Neural crest cell (in vitro differentiated cells): ENCODE results near the gene GLIPR1L1. TPM values are rescaled to one million over a fixed set of nuclear protein-coding genes. Genes with fewer than 3 reads are reported as not detected.

Experiments used
- DNase-seq: peaks from one replicate; pipeline ENCODE4 v3.0.0; 2021; ENCODE audit warnings: low read depth, mixed read lengths, low spot score
- H3K27ac Mint-ChIP-seq: one replicate; pipeline ENCODE4 v1.8.0; 2021; ENCODE audit warnings: mild to moderate bottlenecking, mixed read lengths; ENCODE audit not compliant: unreplicated experiment
- H3K27me3 Mint-ChIP-seq: 2 replicates; pipeline ENCODE4 v1.8.0; 2021; ENCODE audit warnings: low read depth, mild to moderate bottlenecking, mixed read lengths
- H3K36me3 Mint-ChIP-seq: 2 replicates; pipeline ENCODE4 v1.8.0; 2021; ENCODE audit warnings: low read depth, mild to moderate bottlenecking, mixed read lengths
- H3K4me1 Mint-ChIP-seq: 2 replicates; pipeline ENCODE4 v1.8.0; 2021; ENCODE audit warnings: mixed read lengths
- H3K4me3 Mint-ChIP-seq: one replicate; pipeline ENCODE4 v1.8.0; 2021; ENCODE audit warnings: mild to moderate bottlenecking, mixed read lengths
- H3K9me3 Mint-ChIP-seq: 2 replicates; pipeline ENCODE4 v1.8.0; 2021; ENCODE audit warnings: mixed read lengths
- long read RNA-seq: library from polyadenylated mRNA; unstranded; transcript quantifications from one replicate; pipeline ENCODE4 v2.0.0, GENCODE V29; 2020
- total RNA-seq: library from RNA; stranded (reverse); gene quantifications from 2 replicates; pipeline ENCODE4 v1.2.1, GENCODE V29; 2021
- TF ChIP-seq, protein P1 (sequence below): fragments of 200-600 bp; sonication (generic); conservative IDR thresholded peaks from 2 replicates; pipeline ENCODE4 v1.5.0; 2021; ENCODE audit warnings: antibody characterized with exemption, mild to moderate bottlenecking

GLIPR1L1 gene, protein sequence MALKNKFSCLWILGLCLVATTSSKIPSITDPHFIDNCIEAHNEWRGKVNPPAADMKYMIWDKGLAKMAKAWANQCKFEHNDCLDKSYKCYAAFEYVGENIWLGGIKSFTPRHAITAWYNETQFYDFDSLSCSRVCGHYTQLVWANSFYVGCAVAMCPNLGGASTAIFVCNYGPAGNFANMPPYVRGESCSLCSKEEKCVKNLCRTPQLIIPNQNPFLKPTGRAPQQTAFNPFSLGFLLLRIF
- total RNA-seq = not detected in 2 replicates
- long read RNA-seq, partial matches to known transcripts = 0 of 2 reads
- long read RNA-seq, other reads (novel, unspliced or antisense) = 2 of 2 reads

DNA sequence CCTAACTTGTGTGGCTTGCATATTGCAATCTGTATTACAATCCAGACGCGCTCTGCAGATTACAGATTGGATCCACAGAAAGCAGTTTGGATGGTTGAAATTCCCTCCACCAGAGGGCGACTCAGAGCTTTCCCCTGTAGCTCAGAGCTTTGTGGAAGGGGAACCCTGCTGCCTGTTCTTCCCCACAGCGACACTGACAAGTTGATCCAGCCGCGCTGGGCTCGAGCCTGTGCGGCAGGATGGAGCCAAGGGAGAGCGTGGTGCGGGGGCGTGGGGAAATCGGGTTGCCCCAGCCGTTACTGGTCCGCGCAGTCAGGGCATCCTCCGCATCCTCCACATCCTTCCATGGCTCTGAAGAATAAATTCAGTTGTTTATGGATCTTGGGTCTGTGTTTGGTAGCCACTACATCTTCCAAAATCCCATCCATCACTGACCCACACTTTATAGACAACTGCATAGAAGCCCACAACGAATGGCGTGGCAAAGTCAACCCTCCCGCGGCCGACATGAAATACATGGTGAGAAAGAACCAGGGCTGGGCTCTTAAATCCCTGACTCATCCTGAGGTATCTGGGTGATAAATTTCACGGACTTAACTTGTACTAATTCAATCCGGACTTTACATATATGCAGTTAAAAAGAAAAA lies at the start of gene GLIPR1L1:
Gene GLIPR1L1 (plus strand): TSS at position 287 of the 647 bp plus-strand sequence. CDS start 59 bp downstream, at position 346.
- peak within 1 kb of the TSS; percentile 86 for H3K4me3 Mint-ChIP-seq

DNA sequence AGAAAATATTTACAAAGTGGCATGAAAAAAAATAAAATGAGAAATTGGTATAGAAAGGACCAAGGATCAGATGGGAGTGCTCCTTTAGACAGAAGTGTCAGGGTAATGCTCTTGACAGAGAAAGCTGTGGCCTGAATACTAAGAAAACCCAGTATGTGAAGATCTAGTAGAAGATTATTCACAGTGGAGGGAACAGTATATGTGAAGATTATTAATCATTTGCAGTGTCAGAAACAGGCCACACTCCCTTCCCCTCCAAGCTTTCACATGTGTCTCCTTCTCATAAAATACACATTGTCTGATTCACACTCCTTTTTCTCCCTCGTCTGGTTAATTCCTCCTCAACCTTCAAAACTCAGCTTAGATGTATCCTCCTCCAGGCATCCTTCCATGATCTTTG lies 45.6 kb upstream of the GLIPR1L1 start:
- Mint-ChIP-seq H3K27ac (no peak overlapping the region), H3K36me3 (no peaks in the 10 kb centered on the region), H3K27me3 (no peaks in the 10 kb centered on the region)

More for the DNA sequence above, at the start of gene GLIPR1L1:
- no peak within 1 kb of the TSS for H3K27ac Mint-ChIP-seq
- H3K27me3 Mint-ChIP-seq = peaks cover 3% of the 10 kb centered on the region
- no peaks in the 10 kb centered on the region for H3K36me3 Mint-ChIP-seq
- TF ChIP-seq, protein P1, sequence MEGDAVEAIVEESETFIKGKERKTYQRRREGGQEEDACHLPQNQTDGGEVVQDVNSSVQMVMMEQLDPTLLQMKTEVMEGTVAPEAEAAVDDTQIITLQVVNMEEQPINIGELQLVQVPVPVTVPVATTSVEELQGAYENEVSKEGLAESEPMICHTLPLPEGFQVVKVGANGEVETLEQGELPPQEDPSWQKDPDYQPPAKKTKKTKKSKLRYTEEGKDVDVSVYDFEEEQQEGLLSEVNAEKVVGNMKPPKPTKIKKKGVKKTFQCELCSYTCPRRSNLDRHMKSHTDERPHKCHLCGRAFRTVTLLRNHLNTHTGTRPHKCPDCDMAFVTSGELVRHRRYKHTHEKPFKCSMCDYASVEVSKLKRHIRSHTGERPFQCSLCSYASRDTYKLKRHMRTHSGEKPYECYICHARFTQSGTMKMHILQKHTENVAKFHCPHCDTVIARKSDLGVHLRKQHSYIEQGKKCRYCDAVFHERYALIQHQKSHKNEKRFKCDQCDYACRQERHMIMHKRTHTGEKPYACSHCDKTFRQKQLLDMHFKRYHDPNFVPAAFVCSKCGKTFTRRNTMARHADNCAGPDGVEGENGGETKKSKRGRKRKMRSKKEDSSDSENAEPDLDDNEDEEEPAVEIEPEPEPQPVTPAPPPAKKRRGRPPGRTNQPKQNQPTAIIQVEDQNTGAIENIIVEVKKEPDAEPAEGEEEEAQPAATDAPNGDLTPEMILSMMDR = peak; percentile 95
- peak; percentile 96 for DNase-seq
- H3K9me3 Mint-ChIP-seq = no peaks in the 10 kb centered on the region
- H3K4me1 Mint-ChIP-seq = peaks cover 19% of the 10 kb centered on the region

DNA sequence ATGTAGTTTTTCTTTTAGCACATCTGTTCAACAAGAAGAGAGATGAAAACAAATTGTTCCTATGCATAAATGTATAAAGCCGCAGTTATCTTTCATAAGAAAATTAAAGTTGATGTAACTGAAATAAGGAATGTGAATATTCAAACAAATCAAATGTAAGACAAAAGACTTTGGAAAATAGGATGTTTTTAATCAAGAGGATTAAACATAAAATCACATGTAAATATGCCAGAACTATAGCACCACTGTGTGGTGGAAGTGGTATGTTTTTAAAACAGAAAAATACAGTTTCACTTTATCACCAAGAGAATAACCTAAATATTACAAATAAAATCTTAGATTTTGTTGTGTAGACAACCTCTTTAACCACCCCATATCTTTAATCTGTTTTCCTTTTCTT lies 44.7 kb upstream of the GLIPR1L1 start:
- no peaks in the 10 kb centered on the region for H3K9me3 Mint-ChIP-seq
- DNase-seq = no peak
- H3K27me3 Mint-ChIP-seq = no peaks in the 10 kb centered on the region
- no peak overlapping the region for H3K27ac Mint-ChIP-seq
- TF ChIP-seq, protein P1 = peak; percentile 63
- no peaks in the 10 kb centered on the region for H3K36me3 Mint-ChIP-seq
- peaks cover 3% of the 10 kb centered on the region for H3K4me1 Mint-ChIP-seq
- H3K4me3 Mint-ChIP-seq = no peak overlapping the region

More for the DNA sequence above, 45.6 kb upstream of the GLIPR1L1 start:
- no peak overlapping the region for H3K4me3 Mint-ChIP-seq
- H3K4me1 Mint-ChIP-seq = no peaks in the 10 kb centered on the region
- TF ChIP-seq, protein P1 = no peak
- H3K9me3 Mint-ChIP-seq = no peaks in the 10 kb centered on the region
- no peak for DNase-seq

DNA sequence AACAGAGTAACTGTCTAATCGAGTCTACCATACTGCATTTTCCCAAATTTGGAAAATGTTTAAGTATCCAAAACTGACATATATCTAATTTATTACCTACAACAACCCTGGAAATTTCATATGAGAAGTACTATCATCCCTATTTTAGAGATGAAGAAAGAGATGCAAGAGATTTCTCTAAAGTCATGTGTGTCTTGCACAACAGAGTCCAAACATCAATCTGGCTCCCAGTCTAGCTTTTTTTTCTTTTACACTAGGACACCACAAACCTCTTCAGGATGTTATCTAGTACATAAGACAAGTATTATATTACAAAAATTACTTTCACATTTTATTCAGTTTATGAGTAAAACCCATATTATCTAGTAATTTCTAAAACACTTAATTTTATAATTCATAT lies 43.5 kb upstream of the GLIPR1L1 start:
- H3K27me3 Mint-ChIP-seq = no peaks in the 10 kb centered on the region
- peaks cover 5% of the 10 kb centered on the region for H3K4me1 Mint-ChIP-seq
- H3K36me3 Mint-ChIP-seq = no peaks in the 10 kb centered on the region
- no peaks in the 10 kb centered on the region for H3K9me3 Mint-ChIP-seq
- TF ChIP-seq, protein P1 = no peak
- no peak overlapping the region for H3K27ac Mint-ChIP-seq
- DNase-seq = no peak
- no peak overlapping the region for H3K4me3 Mint-ChIP-seq

DNA sequence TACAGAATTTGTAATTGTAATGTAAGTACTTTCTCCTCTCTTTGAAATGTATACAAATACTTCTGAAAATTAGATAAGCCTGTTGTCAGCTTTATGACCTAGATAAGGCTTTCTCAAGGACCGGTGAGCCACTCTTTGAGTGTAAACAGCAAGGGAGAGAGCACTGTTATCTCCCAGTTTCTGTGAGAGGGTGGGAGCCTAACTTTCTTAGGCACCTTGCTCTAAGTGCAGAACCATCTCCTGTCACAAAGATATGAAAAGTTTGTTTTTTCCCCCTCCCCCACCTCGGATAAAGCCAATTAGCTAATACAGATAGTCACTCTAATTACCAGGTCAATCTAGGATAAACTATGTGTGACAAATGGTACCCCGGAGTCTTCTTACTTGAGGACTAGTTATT lies 40.1 kb upstream of the GLIPR1L1 start:
- TF ChIP-seq, protein P1 = no peak
- DNase-seq = no peak
- peaks cover 5% of the 10 kb centered on the region for H3K4me1 Mint-ChIP-seq
- no peaks in the 10 kb centered on the region for H3K27me3 Mint-ChIP-seq
- H3K9me3 Mint-ChIP-seq = no peaks in the 10 kb centered on the region
- no peak overlapping the region for H3K4me3 Mint-ChIP-seq
- H3K27ac Mint-ChIP-seq = no peak overlapping the region
- no peaks in the 10 kb centered on the region for H3K36me3 Mint-ChIP-seq
